ENCODE results near the gene PROZ. TPM values are rescaled to one million over a fixed set of nuclear protein-coding genes. Genes with fewer than 3 reads are reported as not detected.
"Not testable (repeated sequence)": the region's sequence is repeated elsewhere in the genome, so short reads cannot be mapped to it uniquely, and the experiment has no call there.

Gene PROZ
- total RNA-seq (2014; rRNA removed; shearing (Covaris generic)), result not detected in 2 replicates

GRCh38 chr13:113157929-113158747, at the start of gene PROZ:
Gene PROZ (plus strand): TSS chr13:113158648. CDS start chr13:113158661, 13 bp downstream.
- DNase-seq (ENCODE audit: low spot score), result no peak

GRCh38 chr13:113109151-113110047, 49.0 kb upstream of the PROZ start:
- no peak for DNase-seq (ENCODE audit: low spot score)

GRCh38 chr13:113110048-113110851, 48.2 kb upstream of the PROZ start:
- no peak for DNase-seq (ENCODE audit: low spot score)

- DNase-seq (ENCODE audit: low spot score), result no peak
Observed at GRCh38 chr13:113110852-113111315, 47.6 kb upstream of the PROZ start.

GRCh38 chr13:113111821-113112220, 46.6 kb upstream of the PROZ start:
- DNase-seq (ENCODE audit: low spot score), result not testable (repeated sequence)

- DNase-seq (ENCODE audit: low spot score), result not testable (repeated sequence)
Observed at GRCh38 chr13:113112475-113112874, 46.0 kb upstream of the PROZ start.

GRCh38 chr13:113112893-113113845, 45.3 kb upstream of the PROZ start:
- no peak for DNase-seq (ENCODE audit: low spot score)

GRCh38 chr13:113113846-113114271, 44.6 kb upstream of the PROZ start:
- DNase-seq (ENCODE audit: low spot score), result no peak

- DNase-seq (ENCODE audit: low spot score), result no peak
Observed at GRCh38 chr13:113114511-113115362, 43.7 kb upstream of the PROZ start.

GRCh38 chr13:113115363-113116205, 42.9 kb upstream of the PROZ start:
- no peak for DNase-seq (ENCODE audit: low spot score)

- DNase-seq (ENCODE audit: low spot score), result no peak
Observed at GRCh38 chr13:113116206-113116800, 42.1 kb upstream of the PROZ start.

GRCh38 chr13:113116871-113117271, 41.6 kb upstream of the PROZ start:
- DNase-seq (ENCODE audit: low spot score), result no peak

- DNase-seq (ENCODE audit: low spot score), result peak; percentile 32
Observed at GRCh38 chr13:113117335-113117872, 41.0 kb upstream of the PROZ start.

GRCh38 chr13:113117911-113118260, 40.6 kb upstream of the PROZ start:
- no peak for DNase-seq (ENCODE audit: low spot score)

GRCh38 chr13:113118261-113119021, 40.0 kb upstream of the PROZ start:
- no peak for DNase-seq (ENCODE audit: low spot score)

GRCh38 chr13:113119166-113119821, 39.2 kb upstream of the PROZ start:
- no peak for DNase-seq (ENCODE audit: low spot score)

GRCh38 chr13:113119822-113120189, 38.6 kb upstream of the PROZ start:
- DNase-seq (ENCODE audit: low spot score), result no peak

Data from A172 (cell line).